OCI-LY7 (cell line): Measurements from ENCODE around the gene THRB. TPM values are rescaled to one million over a fixed set of nuclear protein-coding genes. Genes with fewer than 3 reads are reported as not detected.

Experiments
- BruUV-seq: library from RNA; stranded (reverse); fragments of 400-500 nt; replicated peaks from 2 replicates; lab custom pipeline; 2021; lab: Mats Ljungman, UMichigan
- CTCF ChIA-PET: fragments of 300-600 bp; sonication (Branson Sonifier 250); formaldehyde crosslinking; loops from one replicate; lab custom pipeline; 2022; ENCODE audit warnings: antibody characterized with exemption; ENCODE audit not compliant: unreplicated experiment; lab: Charles Lee
- POLR2A ChIA-PET: fragments of 300-600 bp; sonication (Branson Sonifier 250); formaldehyde crosslinking; loops from one replicate; lab custom pipeline; 2022; ENCODE audit warnings: antibody characterized with exemption; lab: Charles Lee
- DNase-seq: peaks from one replicate; pipeline ENCODE4 v3.0.0-alpha.2; 2015; ENCODE audit warnings: low spot score
- H2AFZ ChIP-seq: fragments of 200-600 bp; sonication (generic), shearing (Covaris generic); 2 replicates; pipeline ENCODE4 v1.6.1; 2014; ENCODE audit warnings: mild to moderate bottlenecking, antibody characterized with exemption, low read length, moderate library complexity
- H3K27ac ChIP-seq: fragments of 200-600 bp; sonication (generic); 2 replicates; pipeline ENCODE4 v1.5.1; 2014; ENCODE audit warnings: mixed run types, low read depth, mild to moderate bottlenecking, moderate library complexity, low read length, inconsistent platforms; ENCODE audit not compliant: poor library complexity, severe bottlenecking
- H3K36me3 ChIP-seq: fragments of 200-600 bp; sonication (generic); 2 replicates; pipeline ENCODE4 v1.6.1; 2014; ENCODE audit warnings: mild to moderate bottlenecking, antibody characterized with exemption, low read length, moderate library complexity, mixed read lengths; ENCODE audit not compliant: insufficient read depth
- H3K4me1 ChIP-seq: fragments of 200-600 bp; sonication (generic); 2 replicates; pipeline ENCODE4 v1.5.1; 2014; ENCODE audit warnings: mild to moderate bottlenecking, low read length; ENCODE audit not compliant: insufficient read depth, poor library complexity, severe bottlenecking
- H3K4me2 ChIP-seq: fragments of 200-600 bp; sonication (generic); 2 replicates; pipeline ENCODE4 v1.6.1; 2014; ENCODE audit warnings: mild to moderate bottlenecking, low read length
- H3K4me3 ChIP-seq: fragments of 200-600 bp; sonication (generic); 2 replicates; pipeline ENCODE4 v1.5.1; 2014; ENCODE audit warnings: mild to moderate bottlenecking, low read depth, low read length; ENCODE audit not compliant: poor library complexity, severe bottlenecking
- H3K79me2 ChIP-seq: fragments of 200-600 bp; sonication (generic); 2 replicates; pipeline ENCODE4 v1.6.1; 2016; ENCODE audit warnings: low read depth, mild to moderate bottlenecking, low read length, moderate library complexity, mixed read lengths; ENCODE audit not compliant: insufficient read depth
- H3K9me2 ChIP-seq: fragments of 200-600 bp; sonication (generic); 2 replicates; pipeline ENCODE4 v1.6.1; 2016; ENCODE audit warnings: mild to moderate bottlenecking, low read length, mixed read lengths; ENCODE audit not compliant: insufficient read depth
- H3K9me3 ChIP-seq: fragments of 200-600 bp; sonication (generic); 2 replicates; pipeline ENCODE4 v1.6.1; 2014; ENCODE audit warnings: mild to moderate bottlenecking, mixed run types, low read length, mixed read lengths
- H4K20me1 ChIP-seq: fragments of 200-600 bp; sonication (generic); 2 replicates; pipeline ENCODE4 v1.6.1; 2014; ENCODE audit warnings: mild to moderate bottlenecking, antibody characterized with exemption, low read length, moderate library complexity, mixed read lengths; ENCODE audit not compliant: insufficient read depth
- CTCF ChIP-seq: fragments of 200-600 bp; sonication (generic); conservative IDR thresholded peaks from 2 replicates; pipeline ENCODE4 v1.5.1; 2014; ENCODE audit warnings: mild to moderate bottlenecking, antibody characterized with exemption, low read length, moderate library complexity, mixed read lengths
- EZH2phosphoT487 ChIP-seq: fragments of 200-600 bp; sonication (generic); IDR thresholded peaks from 2 replicates; pipeline ENCODE4 v1.6.1; 2018; ENCODE audit warnings: low read depth, borderline replicate concordance, mild to moderate bottlenecking, mixed run types, antibody characterized with exemption, low read length, moderate library complexity, mixed read lengths
- intact Hi-C: fragments of 100-400 bp; cut with micrococcal nuclease; formaldehyde crosslinking; loops from one replicate; pipeline ENCODE4 v1.10.0; 2022; ENCODE audit not compliant: unreplicated experiment
- total RNA-seq, 2 experiments: library from RNA; depleted of rRNA in 1 of 2; stranded (reverse); fragments of >200 nt in 1 of 2; shearing (Covaris generic) in 1 of 2; gene quantifications; 2 replicates each; pipeline ENCODE4 v1.2.3, GENCODE V29; 2014 to 2022

The THRB gene
- total RNA-seq, 2 experiments from 2014 or later = not detected

DNA sequence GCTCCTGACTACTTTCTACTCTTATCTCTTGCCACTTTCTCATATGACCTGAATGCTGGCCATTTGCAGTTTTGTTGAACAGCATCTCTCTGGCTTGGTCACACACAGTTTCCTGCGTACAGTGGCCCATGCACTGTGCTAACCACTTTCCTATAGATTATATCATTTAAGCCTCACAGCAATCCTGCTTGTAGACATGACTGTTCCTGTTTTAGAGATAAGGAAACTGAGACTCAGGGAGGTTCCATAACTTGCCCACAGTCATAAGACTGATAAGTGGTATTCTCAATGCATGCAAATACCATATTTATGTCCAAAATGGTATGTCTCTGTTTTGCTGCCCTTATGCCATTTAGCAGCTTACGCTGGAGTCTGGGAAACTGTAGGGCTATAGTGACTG is 320.0 kb downstream of the THRB start:
- H3K4me3 ChIP-seq = no peak overlapping the region
- no peaks in the 10 kb centered on the region for H3K9me2 ChIP-seq
- POLR2A ChIA-PET = interaction anchor here (0.9 kb wide), 2 partner anchors 26 to 1382 kb away, joined by 3 read pairs; no protein-coding TSS in a partner anchor
- no TSS peak for BruUV-seq
- CTCF ChIA-PET = no interaction called here
- H3K4me1 ChIP-seq = no peaks in the 10 kb centered on the region
- TF ChIP-seq CTCF (no peak), EZH2phosphoT487 (no peak)
- no peaks in the 10 kb centered on the region for H3K36me3 ChIP-seq
- no peaks in the 10 kb centered on the region for H3K79me2 ChIP-seq
- H3K9me3 ChIP-seq = no peaks in the 10 kb centered on the region
- H3K27ac ChIP-seq = no peak overlapping the region
- H2AFZ ChIP-seq = no peak overlapping the region
- no peak overlapping the region for H3K4me2 ChIP-seq
- no peak for DNase-seq
- H4K20me1 ChIP-seq = no peaks in the 10 kb centered on the region
- intact Hi-C loops = no loop called here

- Histone ChIP-seq H3K4me3 (no peak overlapping the region), H2AFZ (no peak overlapping the region), H3K9me2 (no peaks in the 10 kb centered on the region), H3K36me3 (no peaks in the 10 kb centered on the region), H3K4me2 (no peak overlapping the region), H3K27ac (no peak overlapping the region), H3K9me3 (no peaks in the 10 kb centered on the region), H3K4me1 (no peaks in the 10 kb centered on the region), H4K20me1 (no peaks in the 10 kb centered on the region), H3K79me2 (no peaks in the 10 kb centered on the region)
- ChIA-PET CTCF (no interaction called here), POLR2A (interaction anchor here (2.5 kb wide), 1 partner anchor 12 kb away, joined by 13 read pairs; no protein-coding TSS in a partner anchor)
- intact Hi-C loops = no loop called here
- no peak for TF ChIP-seq EZH2phosphoT487
- no peak for TF ChIP-seq CTCF
- no TSS peak for BruUV-seq
- no peak for DNase-seq
Measured at GRCh38 chr3:24168977-24169376, 325.7 kb downstream of the THRB start.

- BruUV-seq = no TSS peak
- Histone ChIP-seq H3K9me2 (no peaks in the 10 kb centered on the region), H3K36me3 (no peaks in the 10 kb centered on the region), H4K20me1 (no peaks in the 10 kb centered on the region), H3K4me3 (no peak overlapping the region), H3K4me1 (no peaks in the 10 kb centered on the region), H2AFZ (no peak overlapping the region), H3K4me2 (no peak overlapping the region), H3K79me2 (no peaks in the 10 kb centered on the region), H3K27ac (no peak overlapping the region), H3K9me3 (no peaks in the 10 kb centered on the region)
- CTCF ChIA-PET = interaction anchor here (0.6 to 0.8 kb wide), 2 partner anchors 11 to 298 kb away, joined by 3 read pairs; no protein-coding TSS in a partner anchor
- DNase-seq = no peak
- TF ChIP-seq CTCF = no peak
- TF ChIP-seq EZH2phosphoT487 = no peak
- POLR2A ChIA-PET = interaction anchor here (0.9 to 2.5 kb wide), 4 partner anchors 11 to 58 kb away, joined by 4 to 13 read pairs (median 4); no protein-coding TSS in a partner anchor
- intact Hi-C loops = no loop called here
Measured at GRCh38 chr3:24167429-24167828, 327.2 kb downstream of the THRB start.
